Subcutaneous adipose tissue (tissue), 4 donors: ENCODE results near the gene MYO1F. TPM values are rescaled to one million over a fixed set of nuclear protein-coding genes. Genes with fewer than 3 reads are reported as not detected.

Experiments used
- CTCF ChIP-seq: fragments of 450-650 bp; IDR thresholded peaks from one replicate; pipeline ENCODE4 v1.5.1; 2016; ENCODE audit warnings: low read depth, mild to moderate bottlenecking, control low read depth, antibody characterized with exemption, moderate library complexity
- total RNA-seq, 4 donors: library from RNA; depleted of rRNA; stranded (reverse); fragments of >200 nt; gene quantifications; one replicate each; pipeline ENCODE4 v1.1.0, GENCODE V29; 2016

Gene MYO1F
- total RNA-seq, 4 donors from 2014 or later = 13.4 to 48.3 (median 26.0) TPM

- TF ChIP-seq CTCF = no peak
These were observed 64.9 kb downstream of the MYO1F start for GRCh38 chr19:8512115-8512967.

- TF ChIP-seq CTCF = no peak
These were observed 65.6 kb downstream of the MYO1F start for GRCh38 chr19:8511573-8512101.

GRCh38 chr19:8510589-8511115 is 66.6 kb downstream of the MYO1F start:
- no peak for TF ChIP-seq CTCF

GRCh38 chr19:8506402-8506957 is 70.8 kb downstream of the MYO1F start:
- TF ChIP-seq CTCF = no peak

- no peak for TF ChIP-seq CTCF
These were observed 71.4 kb downstream of the MYO1F start for GRCh38 chr19:8505680-8506401.

GRCh38 chr19:8504919-8505318 is 72.3 kb downstream of the MYO1F start:
- no peak for TF ChIP-seq CTCF

- no peak for TF ChIP-seq CTCF
These were observed 73.1 kb downstream of the MYO1F start for GRCh38 chr19:8504171-8504570.
